Fibroblast of skin of left quadriceps (primary cell): ENCODE measurements around the gene LYRM4.

Experiments
- DNase-seq, 2 experiments: peaks; one replicate each; pipeline ENCODE4 v3.0.0-alpha.2; 2013; ENCODE audit warnings: low read depth in 2 of 2

LYRM4 gene

GRCh38 chr6:5146398-5146797 is 114.4 kb downstream of the LYRM4 start:
- DNase-seq = no peak

GRCh38 chr6:5143634-5144311 is 117.0 kb downstream of the LYRM4 start:
- peak; percentile 63 to 67 for DNase-seq

DNA sequence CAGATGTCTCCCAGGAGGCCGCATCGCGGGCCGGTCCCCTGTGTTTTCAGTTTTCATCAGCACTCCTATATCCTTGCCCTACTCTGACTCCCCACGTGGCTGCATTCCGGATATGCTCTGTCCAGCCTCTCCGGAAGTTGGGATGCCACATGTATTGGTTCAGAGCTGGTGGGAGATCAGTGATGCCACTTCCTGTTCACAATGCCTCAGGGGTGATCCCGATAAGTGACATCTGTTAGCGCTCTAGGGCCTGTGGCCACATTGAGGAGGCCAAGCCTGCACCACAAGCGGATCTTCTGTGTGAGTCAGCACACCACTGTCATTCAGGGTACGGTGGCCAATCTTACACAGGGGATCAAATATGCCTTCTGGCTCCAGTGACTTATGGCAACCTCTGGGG is 117.8 kb downstream of the LYRM4 start:
- no peak for DNase-seq

DNA sequence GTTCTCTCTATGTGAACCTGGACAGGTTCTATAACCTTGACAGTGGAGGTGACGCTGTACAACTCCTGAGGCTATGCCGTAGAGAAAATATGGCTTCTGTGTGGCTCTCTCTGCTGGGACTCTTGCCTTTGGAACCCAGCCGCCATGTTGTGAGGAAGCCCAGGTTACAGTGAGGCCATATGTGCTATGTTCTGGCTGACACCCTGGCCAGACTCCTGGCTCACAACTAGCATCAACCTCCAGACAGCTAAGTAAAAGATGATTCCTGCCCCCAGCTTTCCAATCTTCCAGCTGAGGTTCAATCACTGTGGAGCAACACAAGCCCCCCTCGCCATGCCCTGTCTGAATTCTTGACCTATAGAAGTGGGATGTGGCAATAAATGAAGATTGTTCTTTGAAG is 118.6 kb downstream of the LYRM4 start:
- no peak for DNase-seq

- no peak for DNase-seq
Observed at GRCh38 chr6:5141046-5141445, 119.7 kb downstream of the LYRM4 start.

DNA sequence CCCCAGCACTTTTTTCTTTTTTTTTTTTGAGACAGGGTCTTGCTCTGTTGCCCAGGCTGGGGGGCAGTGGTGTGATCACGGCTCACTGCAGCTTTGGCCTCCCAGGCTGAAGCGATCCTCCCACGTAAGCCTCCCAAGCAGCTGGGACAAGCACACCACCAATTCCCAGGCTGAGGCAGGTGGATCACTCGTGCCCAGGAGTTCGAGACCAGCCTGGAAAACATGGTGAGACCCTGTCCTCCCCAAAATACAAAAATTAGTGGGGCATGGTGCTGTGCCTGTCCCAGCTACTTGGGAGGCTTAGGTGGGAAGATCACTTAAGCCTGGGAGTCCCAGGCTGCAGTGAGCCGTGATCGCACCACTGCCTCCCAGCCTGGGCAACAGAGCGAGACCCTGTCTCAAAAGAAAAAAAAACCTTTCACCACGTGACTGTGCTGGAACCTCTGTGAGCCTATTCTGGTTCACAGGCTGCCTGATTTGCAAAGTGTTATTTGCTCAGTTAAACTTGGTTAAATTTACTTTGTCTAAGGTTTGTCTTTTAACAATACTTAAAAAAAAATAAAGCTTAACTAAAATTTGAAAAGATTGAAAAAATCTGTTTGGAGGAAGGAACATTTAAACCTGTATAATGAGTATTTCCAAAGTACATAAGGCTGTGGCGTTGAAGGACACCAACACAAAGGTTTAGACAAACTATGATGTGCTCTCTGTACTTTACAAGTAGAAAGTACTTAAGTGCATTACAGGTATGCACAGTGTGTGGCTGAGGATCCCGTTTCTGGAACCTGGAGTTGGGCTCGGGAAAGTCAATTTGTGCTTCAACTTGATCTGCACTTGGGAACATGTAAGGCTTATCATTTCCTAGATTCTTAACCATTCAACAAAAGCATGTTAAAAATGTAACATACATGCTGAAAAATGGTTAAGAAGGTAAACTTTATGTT is 120.7 kb downstream of the LYRM4 start:
- no peak for DNase-seq

DNA sequence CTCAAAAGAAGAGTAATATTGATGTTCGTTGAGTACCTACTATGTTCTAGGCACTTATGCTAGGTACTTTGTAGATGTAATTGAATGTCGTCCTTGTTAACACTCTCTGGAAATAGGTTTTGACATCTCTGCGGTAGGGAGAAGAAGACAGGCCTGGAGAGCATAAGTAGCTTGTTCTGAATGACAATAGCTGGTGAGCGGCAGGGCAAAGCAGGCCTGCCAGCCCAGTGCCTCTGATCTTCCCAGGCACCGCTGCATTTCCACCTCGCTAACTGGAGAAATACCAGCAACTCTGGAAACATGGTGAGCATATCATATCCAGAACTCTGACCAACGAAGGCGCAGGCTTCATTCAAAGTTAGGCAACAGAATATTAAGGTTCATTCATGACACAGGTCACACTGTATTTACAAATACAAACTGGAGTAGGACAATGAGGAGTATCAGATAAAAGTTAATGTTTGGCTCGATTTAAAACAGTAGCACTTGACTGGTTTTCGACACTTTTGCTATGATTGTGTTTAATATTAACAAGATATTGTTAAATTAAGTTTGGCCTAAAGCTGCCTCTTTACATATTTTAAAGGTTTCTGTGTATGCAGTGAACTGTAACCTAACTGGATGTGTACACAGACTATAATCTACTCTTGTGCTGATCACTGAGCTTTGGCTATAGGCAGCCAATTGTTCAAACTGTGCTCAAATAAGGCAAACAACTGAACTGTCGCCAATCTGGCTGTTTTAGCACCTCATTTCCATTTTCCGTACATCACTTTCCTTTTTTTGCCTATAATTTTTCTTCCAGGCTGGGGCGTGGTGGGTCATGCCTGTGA is 121.5 kb downstream of the LYRM4 start:
- DNase-seq = no peak

- no peak for DNase-seq
Observed at GRCh38 chr6:5136851-5137250, 123.9 kb downstream of the LYRM4 start.

DNA sequence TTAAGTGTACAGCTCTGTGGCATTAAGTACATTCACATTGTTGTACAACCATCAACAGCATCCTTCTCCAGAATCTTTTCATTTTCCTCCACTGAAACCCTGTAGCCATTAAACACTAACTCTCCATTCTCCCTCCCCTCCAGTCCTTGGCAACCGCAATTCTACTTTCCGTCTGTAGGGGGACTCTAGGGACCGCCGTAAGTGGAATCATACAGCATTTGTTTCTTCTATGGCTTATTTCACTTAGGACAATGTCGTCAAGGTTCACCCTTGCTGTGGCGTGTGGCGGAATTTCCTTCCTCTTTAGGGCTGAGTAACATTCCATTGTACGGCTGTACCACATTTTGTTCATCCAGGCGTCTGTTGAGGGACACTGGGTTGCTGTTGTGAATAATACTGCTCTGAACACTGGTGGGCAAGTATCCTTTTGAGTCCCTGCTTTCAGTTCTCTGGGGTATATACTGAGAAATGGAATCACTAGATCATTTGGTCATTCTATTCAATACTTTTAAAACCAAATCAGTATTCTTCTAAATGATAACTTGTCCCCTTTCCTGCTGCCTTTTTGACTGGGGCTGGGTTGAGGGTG is 124.9 kb downstream of the LYRM4 start:
- no peak for DNase-seq

- DNase-seq = no peak
Observed at GRCh38 chr6:5133943-5134342, 126.8 kb downstream of the LYRM4 start.

DNA sequence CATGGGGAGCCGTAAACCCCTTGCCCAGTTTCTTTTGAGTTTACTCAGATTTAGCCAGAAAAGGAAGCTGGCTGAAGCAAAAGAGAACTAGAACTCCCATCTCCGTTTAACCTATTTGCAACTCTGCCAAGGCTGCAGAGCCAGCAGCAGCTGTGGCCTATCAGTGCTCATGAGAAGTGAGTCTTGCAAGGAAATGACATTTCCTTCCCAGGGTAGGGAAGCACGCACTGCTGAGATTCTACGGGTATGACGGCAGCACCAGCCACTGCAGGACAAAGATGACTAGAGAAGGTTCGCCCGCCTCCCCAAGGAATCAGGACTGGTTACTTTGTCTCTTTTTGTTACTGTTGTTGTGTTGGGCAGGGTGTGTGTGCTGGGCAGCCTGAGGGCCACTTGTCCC is 128.0 kb downstream of the LYRM4 start:
- DNase-seq = peak in 1 of 2 experiments; percentile 48

DNA sequence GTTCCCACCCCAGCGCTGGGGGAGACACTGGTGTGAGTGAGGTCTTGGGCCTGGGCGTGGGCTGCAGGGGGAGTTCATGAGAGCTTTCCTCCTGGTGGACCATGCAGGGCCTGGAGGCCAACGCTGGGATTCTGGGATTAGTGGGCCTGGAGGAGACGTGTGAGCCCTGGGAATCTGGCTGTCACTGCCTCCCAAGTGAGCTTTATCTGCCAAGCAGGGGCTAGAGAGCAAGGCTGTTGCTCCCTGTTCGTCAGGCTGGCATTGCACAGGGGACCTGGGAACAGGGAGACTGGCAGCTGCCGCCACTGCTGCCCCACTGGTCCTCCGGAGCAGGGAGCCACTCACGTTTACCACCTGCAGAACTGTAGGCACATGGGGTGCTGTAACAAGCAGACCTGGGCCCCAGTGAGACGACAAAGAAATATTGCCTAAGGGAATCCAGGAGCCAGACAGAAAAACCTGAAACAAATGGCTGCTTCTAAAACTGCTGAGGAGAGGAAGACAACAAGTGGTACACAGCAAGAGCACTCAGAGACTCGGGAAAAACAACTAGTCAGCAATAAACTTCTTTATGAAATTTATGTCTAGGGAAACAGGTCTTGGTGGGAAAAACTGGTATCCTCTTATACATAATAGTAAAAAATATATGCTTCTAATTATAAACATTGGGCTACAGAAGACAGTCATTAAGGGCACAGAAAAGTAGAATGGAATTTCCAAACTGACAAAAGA is 130.4 kb downstream of the LYRM4 start:
- DNase-seq = no peak

GRCh38 chr6:5128351-5128750 is 132.4 kb downstream of the LYRM4 start:
- DNase-seq = no peak

GRCh38 chr6:5127106-5127687 is 133.6 kb downstream of the LYRM4 start:
- DNase-seq = no peak

- peak; percentile 24 to 25 for DNase-seq
Observed at GRCh38 chr6:5126214-5126613, 134.5 kb downstream of the LYRM4 start.

DNA sequence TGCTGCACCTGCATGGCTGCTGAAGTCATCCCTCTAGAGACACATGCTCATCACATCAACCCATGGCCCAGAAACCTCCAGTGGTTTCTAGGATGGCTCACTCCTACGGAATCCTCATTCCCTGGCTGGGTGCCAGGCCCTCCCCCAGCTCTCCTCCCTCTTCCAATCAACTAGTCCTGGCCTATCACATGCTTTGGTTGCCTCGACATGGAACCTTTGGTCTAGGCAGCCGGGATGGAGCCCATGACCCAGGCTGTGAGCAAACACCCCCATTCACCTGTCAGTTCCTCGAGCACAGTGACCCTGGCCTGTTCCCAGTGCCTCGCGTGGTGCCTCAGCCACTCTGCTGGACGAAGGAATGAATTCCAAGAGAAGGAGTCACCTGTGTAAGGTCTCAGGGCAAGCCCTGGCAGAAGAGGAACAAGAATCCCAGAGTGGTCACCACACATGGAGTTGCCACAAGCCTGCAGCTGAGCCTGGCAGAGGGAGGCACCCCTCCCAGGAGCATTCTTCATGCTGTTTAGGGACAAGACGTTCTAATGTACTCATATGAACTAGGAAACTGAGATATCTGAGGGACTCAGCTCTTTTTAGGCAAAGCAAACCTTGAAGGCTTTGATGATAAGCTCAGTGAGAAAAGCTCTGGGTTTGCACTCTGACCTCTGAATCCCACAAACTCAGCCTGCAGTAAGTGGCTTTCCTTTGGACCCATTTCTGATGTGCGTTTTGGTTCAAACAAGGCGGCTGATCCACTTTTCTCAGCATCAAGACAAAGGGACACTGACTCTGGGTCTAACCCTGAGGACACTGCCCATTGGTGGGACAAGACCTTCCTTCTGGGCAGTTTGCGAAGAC is 135.4 kb downstream of the LYRM4 start:
- DNase-seq = peak; percentile 26 to 29

DNA sequence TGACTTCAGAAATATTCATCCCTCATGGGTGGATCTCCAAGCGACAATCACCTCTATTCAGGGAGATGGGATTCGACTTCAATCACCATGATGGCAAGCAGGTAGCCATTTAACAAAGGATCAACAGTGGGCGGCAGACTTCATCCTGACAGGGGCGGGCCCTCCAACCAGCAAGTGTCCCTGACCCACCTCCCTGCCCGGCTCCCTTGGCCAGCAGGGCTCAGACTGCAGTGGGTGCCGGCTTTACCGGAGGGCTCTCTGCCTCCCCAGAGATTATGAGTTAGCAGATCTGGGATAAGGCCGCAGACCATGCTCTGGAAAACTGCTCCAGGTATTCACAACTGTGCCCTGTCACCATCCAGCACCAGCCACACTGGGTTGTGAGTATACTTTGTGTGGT is 136.2 kb downstream of the LYRM4 start:
- DNase-seq = no peak

- DNase-seq = no peak
Observed at GRCh38 chr6:5123296-5124143, 137.2 kb downstream of the LYRM4 start.
